Endodermal cell (in vitro differentiated cells): ENCODE results near the gene HS6ST3. TPM values are rescaled to one million over a fixed set of nuclear protein-coding genes. Genes with fewer than 3 reads are reported as not detected.

ENCODE experiments used
- DNase-seq: peaks from one replicate; pipeline ENCODE4 v3.0.0-alpha.2; 2017
- H3K27ac ChIP-seq: 2 replicates; pipeline ENCODE4 v1.5.1; 2013; ENCODE audit warnings: mild to moderate bottlenecking, low read depth, low read length, moderate library complexity
- H3K27me3 ChIP-seq: 2 replicates; pipeline ENCODE4 v1.6.1; 2013; ENCODE audit warnings: mild to moderate bottlenecking, low read length, moderate library complexity; ENCODE audit not compliant: insufficient read depth, control insufficient read depth, poor library complexity, severe bottlenecking
- H3K36me3 ChIP-seq: 2 replicates; pipeline ENCODE4 v1.7.0; 2013; ENCODE audit warnings: mild to moderate bottlenecking, low read length, moderate library complexity; ENCODE audit not compliant: control insufficient read depth, insufficient read depth
- H3K4me1 ChIP-seq: one replicate; pipeline ENCODE4 v1.7.0; 2013; ENCODE audit warnings: low read length; ENCODE audit not compliant: control insufficient read depth, insufficient read depth
- H3K4me3 ChIP-seq: 2 replicates; pipeline ENCODE4 v1.5.1; 2013; ENCODE audit warnings: mild to moderate bottlenecking, low read length, moderate library complexity
- H3K9ac ChIP-seq: 2 replicates; pipeline ENCODE4 v1.6.1; 2013; ENCODE audit warnings: mild to moderate bottlenecking, low read length, moderate library complexity; ENCODE audit not compliant: poor library complexity, severe bottlenecking; ENCODE audit errors: extremely low read depth
- H3K9me3 ChIP-seq: 2 replicates; pipeline ENCODE4 v1.6.1; 2013; ENCODE audit warnings: mild to moderate bottlenecking, low read length, moderate library complexity; ENCODE audit not compliant: control insufficient read depth
- H3K27ac Mint-ChIP-seq: 2 replicates; pipeline ENCODE4 v1.8.0; 2020; ENCODE audit warnings: mixed read lengths
- H3K27me3 Mint-ChIP-seq: 2 replicates; pipeline ENCODE4 v1.8.0; 2021; ENCODE audit warnings: mild to moderate bottlenecking, mixed read lengths; ENCODE audit not compliant: insufficient read depth
- H3K36me3 Mint-ChIP-seq: 2 replicates; pipeline ENCODE4 v1.8.0; 2020; ENCODE audit warnings: low read depth, mixed read lengths
- H3K4me1 Mint-ChIP-seq: 2 replicates; pipeline ENCODE4 v1.8.0; 2020; ENCODE audit warnings: mixed read lengths
- H3K4me3 Mint-ChIP-seq: 2 replicates; pipeline ENCODE4 v1.8.0; 2020; ENCODE audit warnings: mild to moderate bottlenecking, moderate library complexity, mixed read lengths
- H3K9me3 Mint-ChIP-seq: 2 replicates; pipeline ENCODE4 v1.8.0; 2020; ENCODE audit warnings: mild to moderate bottlenecking, mixed read lengths
- WGBS, 2 experiments: methylation state at CpG; one replicate each; pipeline versions ENCODE4 v1.1.5 to v1.1.7; 2013; ENCODE audit warnings: missing lambda C conversion rate in 2 of 2, mixed read lengths in 1 of 2; ENCODE audit not compliant: insufficient coverage in 1 of 2, insufficient read length in 1 of 2; 5-methylcytosine and 5-hydroxymethylcytosine counted together
- total RNA-seq, 2 donors: library from RNA; stranded (reverse); fragmentation: NEBNext Ultra II Directional in 1 of 2; extraction: Animal tissue kit (Norgen Biotek cat#: 25700) in 1 of 2; gene quantifications; 2 replicates in 1 of 2; 3 replicates in 1 of 2; pipeline ENCODE4 v1.2.1, GENCODE V29; 2021
- TF ChIP-seq, protein P1 (sequence below): fragments of 200-600 bp; sonication (generic); conservative IDR thresholded peaks from 2 replicates; pipeline ENCODE4 v1.5.0; 2021; ENCODE audit warnings: antibody characterized with exemption, mild to moderate bottlenecking

HS6ST3 gene
- total RNA-seq, 2 donors from 2014 or later = 0.84 to 1.1 TPM

- no peak overlapping the region for H3K4me3 Mint-ChIP-seq
- no peaks in the 10 kb centered on the region for H3K9me3 Mint-ChIP-seq
- Histone ChIP-seq H3K36me3 (no peaks in the 10 kb centered on the region), H3K27me3 (peaks cover 5% of the 10 kb centered on the region), H3K9me3 (no peaks in the 10 kb centered on the region), H3K4me3 (no peak overlapping the region), H3K9ac (no peak overlapping the region), H3K4me1 (no peaks in the 10 kb centered on the region), H3K27ac (no peak overlapping the region)
- TF ChIP-seq, protein P1, sequence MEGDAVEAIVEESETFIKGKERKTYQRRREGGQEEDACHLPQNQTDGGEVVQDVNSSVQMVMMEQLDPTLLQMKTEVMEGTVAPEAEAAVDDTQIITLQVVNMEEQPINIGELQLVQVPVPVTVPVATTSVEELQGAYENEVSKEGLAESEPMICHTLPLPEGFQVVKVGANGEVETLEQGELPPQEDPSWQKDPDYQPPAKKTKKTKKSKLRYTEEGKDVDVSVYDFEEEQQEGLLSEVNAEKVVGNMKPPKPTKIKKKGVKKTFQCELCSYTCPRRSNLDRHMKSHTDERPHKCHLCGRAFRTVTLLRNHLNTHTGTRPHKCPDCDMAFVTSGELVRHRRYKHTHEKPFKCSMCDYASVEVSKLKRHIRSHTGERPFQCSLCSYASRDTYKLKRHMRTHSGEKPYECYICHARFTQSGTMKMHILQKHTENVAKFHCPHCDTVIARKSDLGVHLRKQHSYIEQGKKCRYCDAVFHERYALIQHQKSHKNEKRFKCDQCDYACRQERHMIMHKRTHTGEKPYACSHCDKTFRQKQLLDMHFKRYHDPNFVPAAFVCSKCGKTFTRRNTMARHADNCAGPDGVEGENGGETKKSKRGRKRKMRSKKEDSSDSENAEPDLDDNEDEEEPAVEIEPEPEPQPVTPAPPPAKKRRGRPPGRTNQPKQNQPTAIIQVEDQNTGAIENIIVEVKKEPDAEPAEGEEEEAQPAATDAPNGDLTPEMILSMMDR = no peak
- H3K4me1 Mint-ChIP-seq = peaks cover 8% of the 10 kb centered on the region
- no peak overlapping the region for H3K27ac Mint-ChIP-seq
- no peaks in the 10 kb centered on the region for H3K36me3 Mint-ChIP-seq
- no peak for DNase-seq
- WGBS, 2 experiments = 79 to 83% methylated on average over 1 of the region's 1 CpG
- peaks cover 22% of the 10 kb centered on the region for H3K27me3 Mint-ChIP-seq
These were observed 747.9 kb downstream of the HS6ST3 start for GRCh38 chr13:96837809-96838208.

DNA sequence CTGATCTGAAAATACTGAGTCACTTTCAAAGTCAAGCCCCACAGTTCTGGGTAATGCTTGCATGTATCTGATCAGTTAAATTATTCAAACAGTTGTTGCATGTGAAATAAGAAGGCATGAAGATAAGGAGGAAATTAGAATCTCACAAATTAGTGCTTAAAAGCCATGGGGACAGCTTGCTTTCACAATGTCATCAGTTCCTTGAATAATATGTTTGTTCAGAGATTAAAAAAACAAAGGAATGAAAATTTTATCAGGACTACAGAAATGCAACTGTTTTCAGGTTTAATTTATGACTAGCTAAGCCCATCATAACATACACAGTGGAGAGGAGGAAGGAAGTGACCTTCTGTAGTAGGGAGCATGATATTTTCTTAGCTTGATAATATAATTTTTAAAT is 754.3 kb downstream of the HS6ST3 start:
- Mint-ChIP-seq H3K27ac (no peak overlapping the region), H3K36me3 (no peaks in the 10 kb centered on the region), H3K27me3 (peaks cover 9% of the 10 kb centered on the region), H3K4me1 (peaks cover 29% of the 10 kb centered on the region), H3K9me3 (no peaks in the 10 kb centered on the region), H3K4me3 (no peak overlapping the region)
- H3K9ac ChIP-seq = no peak overlapping the region
- H3K4me1 ChIP-seq = peaks cover 4% of the 10 kb centered on the region
- H3K4me3 ChIP-seq = no peak overlapping the region
- no peak for DNase-seq
- TF ChIP-seq, protein P1 = no peak
- H3K36me3 ChIP-seq = no peaks in the 10 kb centered on the region
- H3K27me3 ChIP-seq = no peaks in the 10 kb centered on the region
- no peaks in the 10 kb centered on the region for H3K9me3 ChIP-seq
- no peak overlapping the region for H3K27ac ChIP-seq

DNA sequence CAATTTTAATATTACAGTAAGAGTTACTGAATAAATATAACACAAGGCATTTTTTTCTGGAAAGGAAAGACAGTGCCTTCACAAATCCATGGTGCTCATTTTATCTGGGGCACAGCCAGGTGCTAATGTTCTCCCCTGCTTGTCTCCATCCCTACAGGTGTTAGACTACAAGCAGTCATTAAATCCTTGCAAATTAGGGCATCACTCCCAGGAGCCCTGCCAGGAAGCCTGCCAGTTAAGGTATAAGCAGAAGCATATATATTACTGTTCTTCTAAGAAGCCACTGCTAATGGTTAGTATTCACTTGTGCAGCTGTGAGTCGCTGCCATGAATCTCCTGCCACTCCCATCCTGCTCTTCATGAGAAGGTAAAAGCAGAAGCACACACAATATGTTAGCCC is 754.7 kb downstream of the HS6ST3 start:
- TF ChIP-seq, protein P1 = no peak
- Mint-ChIP-seq H3K4me1 (peaks cover 29% of the 10 kb centered on the region), H3K27me3 (peaks cover 7% of the 10 kb centered on the region), H3K27ac (no peak overlapping the region), H3K36me3 (no peaks in the 10 kb centered on the region), H3K4me3 (no peak overlapping the region), H3K9me3 (no peaks in the 10 kb centered on the region)
- Histone ChIP-seq H3K4me1 (peaks cover 4% of the 10 kb centered on the region), H3K9ac (no peak overlapping the region), H3K36me3 (no peaks in the 10 kb centered on the region), H3K27ac (no peak overlapping the region), H3K27me3 (no peaks in the 10 kb centered on the region), H3K9me3 (no peaks in the 10 kb centered on the region), H3K4me3 (no peak overlapping the region)
- WGBS, 2 experiments = 60 to 89% methylated on average over 1 of the region's 1 CpG
- DNase-seq = no peak
